ENCODE data around the gene KCNK6. TPM values are rescaled to one million over a fixed set of nuclear protein-coding genes. Genes with fewer than 3 reads are reported as not detected.

KCNK6 gene
- total and polyA plus RNA-seq, 4 experiments from 2014 or later, result 1.3 to 14.9 (median 11.0) TPM

- Histone ChIP-seq H3K36me3 (ENCODE audit: insufficient read depth, low read length) (no peaks in the 10 kb centered on the region), H3K27me3 (ENCODE audit: insufficient read depth, low read length) (no peaks in the 10 kb centered on the region), H3K4me3 (ENCODE audit: low read length in 2 of 2) (no peak overlapping the region), H3K4me1 (ENCODE audit: insufficient read depth, low read length) (no peaks in the 10 kb centered on the region), H3K27ac (ENCODE audit: low read depth, low read length) (no peak overlapping the region), H3K9me3 (ENCODE audit: control insufficient read depth in 1 of 2, low read length in 2 of 2) (no peaks in the 10 kb centered on the region)
- intact Hi-C loops (cut with micrococcal nuclease), result no loop called here
- DNase-seq, result no peak
- Mint-ChIP-seq H3K9me3 (no peaks in the 10 kb centered on the region), H3K36me3 (no peaks in the 10 kb centered on the region), H3K4me3 (no peak overlapping the region), H3K27me3 (no peaks in the 10 kb centered on the region), H3K4me1 (no peaks in the 10 kb centered on the region), H3K27ac (peak overlapping the region in 1 of 7 donors; percentile 47)
- CTCF ChIA-PET (ENCODE audit: partially characterized antibody), result no interaction called here
- POLR2A ChIA-PET (ENCODE audit: partially characterized antibody), result interaction anchor here (0.6 to 0.7 kb wide), 2 partner anchors 74 to 1232 kb away, joined by 3 read pairs; no protein-coding TSS in a partner anchor
These were observed 33.0 kb downstream of the KCNK6 start for GRCh38 chr19:38352611-38353010.

- Mint-ChIP-seq H3K4me3 (no peak overlapping the region), H3K27ac (no peak overlapping the region), H3K27me3 (peaks cover 0 to 4% of the 10 kb centered on the region in 2 donors), H3K9me3 (no peaks in the 10 kb centered on the region), H3K4me1 (peaks cover 0 to 14% (median 4%) of the 10 kb centered on the region in 4 donors), H3K36me3 (no peaks in the 10 kb centered on the region)
- POLR2A ChIA-PET (ENCODE audit: partially characterized antibody), result interaction anchor here (1.5 kb wide), 1 partner anchor 19 kb away, joined by 4 read pairs; no protein-coding TSS in a partner anchor
- CTCF ChIA-PET (ENCODE audit: partially characterized antibody), result interaction anchor here (1.2 kb wide), 1 partner anchor 113 kb away, joined by 4 read pairs; no protein-coding TSS in a partner anchor
- H3K27me3 ChIP-seq (ENCODE audit: insufficient read depth, low read length), result no peaks in the 10 kb centered on the region
- H3K4me3 ChIP-seq (ENCODE audit: low read length in 2 of 2), result no peak overlapping the region
- no peak overlapping the region for H3K27ac ChIP-seq (ENCODE audit: low read depth, low read length)
- no peaks in the 10 kb centered on the region for H3K9me3 ChIP-seq (ENCODE audit: control insufficient read depth in 1 of 2, low read length in 2 of 2)
- H3K36me3 ChIP-seq (ENCODE audit: insufficient read depth, low read length), result no peaks in the 10 kb centered on the region
- no peaks in the 10 kb centered on the region for H3K4me1 ChIP-seq (ENCODE audit: insufficient read depth, low read length)
- DNase-seq, result no peak
- intact Hi-C loops (cut with micrococcal nuclease), result no loop called here
These were observed 36.4 kb downstream of the KCNK6 start for GRCh38 chr19:38355728-38356725.

GRCh38 chr19:38358071-38358470 is 38.4 kb downstream of the KCNK6 start:
- intact Hi-C loops (cut with micrococcal nuclease), result no loop called here
- no peak overlapping the region for H3K4me3 ChIP-seq (ENCODE audit: low read length in 2 of 2)
- peaks cover 10% of the 10 kb centered on the region for H3K4me1 ChIP-seq (ENCODE audit: insufficient read depth, low read length)
- H3K27ac ChIP-seq (ENCODE audit: low read depth, low read length), result no peak overlapping the region
- CTCF ChIA-PET (ENCODE audit: partially characterized antibody), result no interaction called here
- Mint-ChIP-seq H3K4me3 (no peak overlapping the region), H3K9me3 (no peaks in the 10 kb centered on the region), H3K36me3 (no peaks in the 10 kb centered on the region), H3K27me3 (peaks cover 0 to 4% of the 10 kb centered on the region in 2 donors), H3K4me1 (peaks cover 0 to 26% (median 13%) of the 10 kb centered on the region in 4 donors), H3K27ac (no peak overlapping the region)
- DNase-seq, result no peak
- H3K9me3 ChIP-seq (ENCODE audit: control insufficient read depth in 1 of 2, low read length in 2 of 2), result no peaks in the 10 kb centered on the region
- no peaks in the 10 kb centered on the region for H3K36me3 ChIP-seq (ENCODE audit: insufficient read depth, low read length)
- POLR2A ChIA-PET (ENCODE audit: partially characterized antibody), result interaction anchor here (1.1 to 1.6 kb wide), 2 partner anchors 16 kb away, joined by 6 read pairs; partner anchors contain the start of gene PSMD8
- H3K27me3 ChIP-seq (ENCODE audit: insufficient read depth, low read length), result no peaks in the 10 kb centered on the region

- Mint-ChIP-seq H3K36me3 (no peaks in the 10 kb centered on the region), H3K27me3 (peaks cover 0 to 4% of the 10 kb centered on the region in 2 donors), H3K4me1 (peaks cover 0 to 26% (median 13%) of the 10 kb centered on the region in 4 donors), H3K27ac (peak overlapping the region in 1 of 7 donors; percentile 52), H3K9me3 (no peaks in the 10 kb centered on the region), H3K4me3 (peak overlapping the region in 4 of 8 donors; percentile 4 to 84 (median 60))
- ChIA-PET CTCF (ENCODE audit: partially characterized antibody) (interaction anchor here (1.3 kb wide), 1 partner anchor 14 kb away, joined by 3 read pairs; the partner anchor contains the start of gene PSMD8), POLR2A (ENCODE audit: partially characterized antibody) (interaction anchor here (1.6 kb wide), 1 partner anchor 15 kb away, joined by 6 read pairs; the partner anchor contains the start of gene PSMD8)
- Histone ChIP-seq H3K9me3 (ENCODE audit: control insufficient read depth in 1 of 2, low read length in 2 of 2) (no peaks in the 10 kb centered on the region), H3K27ac (ENCODE audit: low read depth, low read length) (no peak overlapping the region), H3K4me1 (ENCODE audit: insufficient read depth, low read length) (peaks cover 13% of the 10 kb centered on the region), H3K27me3 (ENCODE audit: insufficient read depth, low read length) (no peaks in the 10 kb centered on the region), H3K36me3 (ENCODE audit: insufficient read depth, low read length) (no peaks in the 10 kb centered on the region), H3K4me3 (ENCODE audit: low read length in 2 of 2) (no peak overlapping the region)
- DNase-seq, result no peak
- intact Hi-C loops (cut with micrococcal nuclease), result no loop called here
These were observed 39.8 kb downstream of the KCNK6 start for GRCh38 chr19:38359242-38360021.

GRCh38 chr19:38360351-38360750 is 40.7 kb downstream of the KCNK6 start:
- ChIA-PET CTCF (ENCODE audit: partially characterized antibody) (interaction anchor here (0.6 to 0.8 kb wide), 3 partner anchors 14 to 1087 kb away, joined by 3 read pairs; partner anchors contain the start of gene PSMD8), POLR2A (ENCODE audit: partially characterized antibody) (interaction anchor here (0.9 to 3.7 kb wide), 5 partner anchors 9 to 42 kb away, joined by 3 to 28 read pairs (median 3); partner anchors contain the start of genes CATSPERG, FAM98C and PSMD8)
- Histone ChIP-seq H3K4me3 (ENCODE audit: low read length in 2 of 2) (no peak overlapping the region), H3K9me3 (ENCODE audit: control insufficient read depth in 1 of 2, low read length in 2 of 2) (no peaks in the 10 kb centered on the region), H3K4me1 (ENCODE audit: insufficient read depth, low read length) (peaks cover 13% of the 10 kb centered on the region), H3K36me3 (ENCODE audit: insufficient read depth, low read length) (no peaks in the 10 kb centered on the region), H3K27ac (ENCODE audit: low read depth, low read length) (no peak overlapping the region), H3K27me3 (ENCODE audit: insufficient read depth, low read length) (no peaks in the 10 kb centered on the region)
- no peak for DNase-seq
- Mint-ChIP-seq H3K36me3 (no peaks in the 10 kb centered on the region), H3K4me3 (peak overlapping the region in 7 of 8 donors; percentile 37 to 87 (median 85)), H3K9me3 (no peaks in the 10 kb centered on the region), H3K27me3 (peaks cover 0 to 4% of the 10 kb centered on the region in 2 donors), H3K27ac (peak overlapping the region in 2 of 7 donors; percentile 52 to 57), H3K4me1 (peaks cover 0 to 26% (median 13%) of the 10 kb centered on the region in 4 donors)
- intact Hi-C loops (cut with micrococcal nuclease), result no loop called here

GRCh38 chr19:38360839-38361631 is 41.4 kb downstream of the KCNK6 start:
- Histone ChIP-seq H3K36me3 (ENCODE audit: insufficient read depth, low read length) (no peaks in the 10 kb centered on the region), H3K4me3 (ENCODE audit: low read length in 2 of 2) (peak overlapping the region; percentile 11 to 68), H3K27me3 (ENCODE audit: insufficient read depth, low read length) (no peaks in the 10 kb centered on the region), H3K4me1 (ENCODE audit: insufficient read depth, low read length) (peaks cover 13% of the 10 kb centered on the region), H3K9me3 (ENCODE audit: control insufficient read depth in 1 of 2, low read length in 2 of 2) (no peaks in the 10 kb centered on the region), H3K27ac (ENCODE audit: low read depth, low read length) (no peak overlapping the region)
- peaks cover 0 to 4% of the 10 kb centered on the region in 2 donors for H3K27me3 Mint-ChIP-seq
- H3K27ac Mint-ChIP-seq, result peak overlapping the region in 5 of 7 donors; percentile 15 to 69 (median 55)
- ChIA-PET CTCF (ENCODE audit: partially characterized antibody) (interaction anchor here (0.8 kb wide), 2 partner anchors 13 to 25 kb away, joined by 3 read pairs; partner anchors contain the start of gene PSMD8), POLR2A (ENCODE audit: partially characterized antibody) (interaction anchor here (0.9 to 3.7 kb wide), 6 partner anchors 8 to 42 kb away, joined by 3 to 28 read pairs (median 3); partner anchors contain the start of genes CATSPERG, FAM98C and PSMD8)
- intact Hi-C loops (cut with micrococcal nuclease), result no loop called here
- no peak for DNase-seq
- no peaks in the 10 kb centered on the region for H3K9me3 Mint-ChIP-seq
- H3K36me3 Mint-ChIP-seq, result no peaks in the 10 kb centered on the region
- peak overlapping the region; percentile 80 to 87 (median 86) for H3K4me3 Mint-ChIP-seq
- H3K4me1 Mint-ChIP-seq, result peaks cover 0 to 26% (median 13%) of the 10 kb centered on the region in 4 donors
